ELR (cell line): ENCODE results near the gene ABI3BP.
"Not testable (repeated sequence)": the region's sequence is repeated elsewhere in the genome, so short reads cannot be mapped to it uniquely, and the experiment has no call there.

Experiments used
- DNase-seq: peaks from one replicate; pipeline ENCODE4 v3.0.0-alpha.2; 2015; ENCODE audit warnings: low read depth

Gene ABI3BP, protein sequence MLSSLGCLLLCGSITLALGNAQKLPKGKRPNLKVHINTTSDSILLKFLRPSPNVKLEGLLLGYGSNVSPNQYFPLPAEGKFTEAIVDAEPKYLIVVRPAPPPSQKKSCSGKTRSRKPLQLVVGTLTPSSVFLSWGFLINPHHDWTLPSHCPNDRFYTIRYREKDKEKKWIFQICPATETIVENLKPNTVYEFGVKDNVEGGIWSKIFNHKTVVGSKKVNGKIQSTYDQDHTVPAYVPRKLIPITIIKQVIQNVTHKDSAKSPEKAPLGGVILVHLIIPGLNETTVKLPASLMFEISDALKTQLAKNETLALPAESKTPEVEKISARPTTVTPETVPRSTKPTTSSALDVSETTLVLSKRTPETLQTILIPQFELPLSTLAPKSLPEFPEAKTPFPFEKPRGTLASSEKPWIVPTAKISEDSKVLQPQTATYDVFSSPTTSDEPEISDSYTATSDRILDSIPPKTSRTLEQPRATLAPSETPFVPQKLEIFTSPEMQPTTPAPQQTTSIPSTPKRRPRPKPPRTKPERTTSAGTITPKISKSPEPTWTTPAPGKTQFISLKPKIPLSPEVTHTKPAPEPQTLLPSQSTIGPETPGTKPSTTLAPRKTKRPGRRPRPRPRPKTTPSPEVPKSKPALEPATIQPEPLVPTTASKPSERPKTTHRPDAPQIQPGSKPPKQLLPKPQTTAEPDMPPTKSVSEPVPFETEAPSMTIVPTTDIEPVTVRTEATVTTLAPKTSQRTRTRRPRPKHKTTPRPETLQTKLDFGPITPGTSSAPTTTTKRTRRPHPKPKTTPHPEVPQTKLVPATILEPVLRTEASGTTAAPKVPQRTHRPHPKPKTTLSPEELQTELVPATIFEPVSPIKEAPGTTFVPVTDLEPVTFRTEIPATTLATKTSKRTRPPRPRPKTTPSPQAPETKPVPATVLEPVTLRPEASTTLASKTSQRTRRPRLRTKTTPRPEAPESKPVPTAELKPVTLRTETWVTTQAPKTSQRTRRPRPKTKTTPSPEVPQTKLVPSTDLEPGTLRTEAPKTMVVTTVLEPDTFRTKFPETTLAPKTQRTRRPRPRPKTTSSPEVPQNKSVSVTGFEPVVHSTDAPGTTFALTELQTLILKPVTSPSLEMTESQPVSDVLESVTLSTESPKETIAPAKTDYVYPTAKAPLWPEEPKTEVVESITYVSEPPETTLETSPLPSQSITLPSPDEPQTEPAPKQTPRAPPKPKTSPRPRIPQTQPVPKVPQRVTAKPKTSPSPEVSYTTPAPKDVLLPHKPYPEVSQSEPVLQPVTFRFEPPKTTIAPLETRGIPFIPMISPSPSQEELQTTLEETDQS (N-terminal part only)

DNA sequence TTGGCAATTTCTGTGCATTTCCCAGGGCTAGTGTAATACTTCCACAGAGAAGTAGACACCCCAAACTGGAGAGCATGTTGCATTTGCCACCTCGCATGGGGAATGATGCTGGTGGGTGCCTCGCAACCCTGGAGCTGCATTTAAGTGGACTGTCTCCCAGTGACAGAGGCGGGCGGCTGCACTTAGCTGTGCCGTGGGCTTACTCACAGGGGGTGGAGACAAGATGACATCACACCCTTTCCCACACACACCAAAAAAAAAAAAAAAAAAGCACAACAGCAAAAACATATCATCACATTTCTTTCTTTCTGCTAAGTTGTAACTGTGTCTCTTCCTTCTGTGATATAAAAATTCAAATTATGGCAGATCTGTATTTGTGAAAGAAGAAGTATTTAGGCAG lies at the start of gene ABI3BP:
TSS of gene ABI3BP (minus strand) at position 113 of the 400 bp plus-strand sequence. CDS start at position 76, 37 bp downstream.
- peak; percentile 91 for DNase-seq

DNA sequence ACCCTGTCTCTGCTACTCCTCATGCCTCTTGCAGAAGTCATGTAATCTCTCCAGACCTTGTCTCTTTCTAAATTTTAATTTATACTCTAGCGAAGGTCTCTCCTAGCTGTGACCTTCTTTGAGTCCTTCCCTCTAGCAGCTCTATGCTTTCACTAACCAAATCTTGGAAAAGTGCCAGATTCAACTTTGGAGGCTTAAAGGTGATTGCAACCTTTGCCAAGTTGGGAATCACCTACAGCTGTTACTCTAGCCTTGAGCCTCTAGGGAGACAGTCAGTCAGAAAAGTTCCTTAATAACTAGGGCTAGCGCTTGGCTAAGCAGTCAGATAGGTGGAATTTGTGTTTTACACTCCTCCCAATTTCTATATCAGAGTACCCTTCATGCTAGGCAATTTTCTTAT lies 46.1 kb upstream of the ABI3BP start:
- no peak for DNase-seq

DNA sequence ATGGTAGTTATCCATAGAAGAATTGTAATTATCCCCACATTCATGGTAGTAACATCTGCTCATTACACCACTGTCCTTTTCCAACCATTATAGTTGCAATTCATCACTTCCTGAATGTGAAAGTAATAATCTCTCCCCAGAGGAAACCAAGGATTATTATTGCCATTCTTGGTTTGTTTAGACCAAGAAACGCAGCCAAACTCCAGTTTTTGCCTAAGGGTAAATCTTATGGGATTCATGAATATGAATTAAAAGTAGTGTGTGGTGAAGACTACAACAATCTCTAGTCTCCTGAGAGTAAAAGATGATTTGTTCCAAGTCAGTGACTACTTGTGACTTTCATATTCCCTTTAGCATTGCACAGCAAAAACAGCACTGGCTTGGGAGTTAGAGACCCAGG lies 45.7 kb upstream of the ABI3BP start:
- DNase-seq = peak; percentile 43

DNA sequence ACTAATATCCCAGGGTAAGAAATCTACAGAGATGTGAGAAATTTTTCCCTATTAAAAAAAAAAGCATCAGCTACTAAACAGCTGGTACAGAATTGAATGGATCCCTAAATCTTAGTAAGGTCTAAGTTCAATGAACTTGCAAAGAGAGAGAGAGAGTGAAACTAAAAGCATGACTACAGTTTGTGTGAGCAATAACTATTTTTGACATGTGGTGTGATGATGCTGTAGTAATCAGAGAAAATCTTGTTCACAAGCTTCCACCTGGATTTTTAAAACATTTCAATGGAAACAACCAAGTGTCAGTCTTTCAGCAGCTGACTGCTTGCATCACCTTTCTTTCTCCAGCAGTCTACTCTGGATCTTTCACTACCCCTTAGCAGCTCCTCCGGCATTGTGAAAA lies 45.2 kb upstream of the ABI3BP start:
- peak; percentile 46 for DNase-seq

DNA sequence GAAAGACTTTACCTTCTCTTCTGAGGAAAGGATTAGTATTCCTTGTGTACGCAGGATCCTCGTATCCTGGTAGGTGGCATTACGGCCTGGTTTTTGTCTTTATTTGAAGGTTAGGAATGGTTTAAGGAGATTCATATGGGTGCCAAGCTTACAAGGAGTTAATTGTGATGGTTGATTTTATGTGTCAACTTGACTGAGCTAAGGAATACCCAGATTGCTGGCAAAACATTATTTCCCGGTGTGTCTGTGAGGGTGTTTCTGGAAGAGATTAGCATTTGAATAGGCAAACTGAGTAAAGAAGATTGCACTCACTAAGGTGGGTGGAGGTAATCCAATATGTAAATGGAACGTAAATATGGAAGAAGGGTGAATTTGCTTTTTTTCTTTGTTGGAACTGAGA lies 44.4 kb upstream of the ABI3BP start:
- DNase-seq = no peak

DNA sequence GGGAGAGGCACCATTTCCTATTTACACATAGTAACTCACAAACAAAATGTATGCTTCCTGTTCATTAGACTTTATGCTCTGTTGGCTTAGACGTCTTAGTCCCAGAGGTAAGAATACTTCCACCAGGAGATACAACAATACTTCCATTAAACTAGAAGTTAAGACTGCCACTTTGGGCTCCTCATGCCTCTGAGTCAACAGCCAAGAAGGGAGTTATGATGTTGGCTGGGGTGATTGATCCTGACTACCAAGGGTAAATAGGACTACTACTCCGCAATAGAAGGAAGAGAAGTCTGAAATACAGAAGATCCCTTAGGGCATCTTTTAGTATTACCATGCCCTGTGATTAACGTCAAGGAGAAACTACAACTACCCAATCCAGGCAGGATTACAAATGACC lies 43.5 kb upstream of the ABI3BP start:
- peak; percentile 65 for DNase-seq

DNA sequence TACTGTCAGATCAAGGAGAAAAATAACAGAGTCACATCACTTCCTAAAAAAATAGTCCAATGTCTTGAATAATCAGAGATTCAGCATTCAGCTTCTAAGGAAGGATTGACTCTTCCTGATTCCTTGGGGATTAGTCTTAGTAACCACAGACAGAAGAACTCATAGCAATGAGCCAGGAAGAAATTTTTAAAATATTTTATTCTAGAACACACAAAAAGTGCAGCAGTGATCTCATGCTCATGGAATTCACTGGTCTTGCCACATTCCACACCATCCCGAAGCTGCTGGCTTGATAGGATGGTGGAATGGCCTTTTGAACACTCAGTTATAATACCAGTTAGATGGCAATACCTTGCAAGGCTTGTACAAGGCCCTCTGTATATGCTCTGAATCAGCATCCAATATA lies 43.0 kb upstream of the ABI3BP start:
- peak; percentile 98 for DNase-seq

DNA sequence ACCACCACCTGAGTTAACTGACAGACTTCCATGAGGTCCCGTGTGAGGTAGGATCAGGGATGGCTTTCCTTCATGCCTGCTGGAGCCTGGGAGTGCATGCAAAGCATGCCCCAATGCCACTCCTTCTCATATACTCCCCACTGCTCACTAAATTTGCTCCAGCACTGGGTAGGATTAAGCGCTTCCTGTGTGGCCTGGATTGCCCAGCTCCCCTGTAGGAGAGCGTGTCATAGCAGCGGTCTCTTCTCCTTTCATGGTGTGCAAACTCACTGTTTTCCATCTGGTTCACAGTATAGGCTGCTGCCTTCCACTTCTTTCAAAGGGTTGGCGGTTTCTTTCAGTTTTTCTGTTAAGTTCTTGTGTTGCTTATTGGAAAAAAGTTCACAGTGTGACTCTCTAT lies 34.1 kb upstream of the ABI3BP start:
- no peak for DNase-seq

DNA sequence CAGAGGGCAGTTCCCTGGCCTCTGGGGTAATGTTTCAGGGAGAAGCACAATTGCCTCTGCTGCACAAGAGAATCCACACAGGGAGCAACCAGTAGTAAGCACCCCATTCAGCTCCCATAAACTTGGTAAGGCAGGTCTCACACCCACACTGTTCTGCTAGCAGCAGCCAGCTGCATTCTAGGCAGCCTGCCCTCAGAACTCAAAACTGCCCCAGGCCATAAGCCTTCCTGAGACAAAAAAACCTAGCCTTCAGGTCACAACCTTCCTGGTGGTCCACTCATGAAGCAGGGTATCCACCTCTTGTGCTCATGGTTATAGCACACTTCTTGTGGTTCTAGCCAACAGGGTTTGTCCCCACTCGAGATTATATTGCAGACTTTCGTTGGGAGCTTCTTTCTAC lies 33.7 kb upstream of the ABI3BP start:
- no peak for DNase-seq

DNA sequence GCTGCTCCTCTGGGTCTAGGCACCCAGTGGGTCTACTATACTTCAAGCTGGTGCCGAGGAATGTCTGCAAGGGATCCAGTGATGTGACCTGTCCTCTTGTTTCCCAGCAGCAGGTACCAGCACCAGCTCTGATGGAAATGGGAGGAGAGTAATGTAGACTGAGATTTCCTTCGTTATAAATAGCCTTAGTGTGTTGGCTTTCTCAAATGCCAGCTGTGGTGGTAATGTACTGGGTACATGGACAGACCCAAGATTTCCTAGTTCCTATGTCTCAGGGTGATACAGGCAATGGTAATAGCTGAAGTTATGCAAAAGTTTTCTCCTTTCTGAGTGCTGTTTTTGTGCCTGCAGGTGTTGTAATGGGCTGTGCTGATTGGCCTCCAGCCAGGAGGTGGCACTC lies 33.0 kb upstream of the ABI3BP start:
- no peak for DNase-seq

DNA sequence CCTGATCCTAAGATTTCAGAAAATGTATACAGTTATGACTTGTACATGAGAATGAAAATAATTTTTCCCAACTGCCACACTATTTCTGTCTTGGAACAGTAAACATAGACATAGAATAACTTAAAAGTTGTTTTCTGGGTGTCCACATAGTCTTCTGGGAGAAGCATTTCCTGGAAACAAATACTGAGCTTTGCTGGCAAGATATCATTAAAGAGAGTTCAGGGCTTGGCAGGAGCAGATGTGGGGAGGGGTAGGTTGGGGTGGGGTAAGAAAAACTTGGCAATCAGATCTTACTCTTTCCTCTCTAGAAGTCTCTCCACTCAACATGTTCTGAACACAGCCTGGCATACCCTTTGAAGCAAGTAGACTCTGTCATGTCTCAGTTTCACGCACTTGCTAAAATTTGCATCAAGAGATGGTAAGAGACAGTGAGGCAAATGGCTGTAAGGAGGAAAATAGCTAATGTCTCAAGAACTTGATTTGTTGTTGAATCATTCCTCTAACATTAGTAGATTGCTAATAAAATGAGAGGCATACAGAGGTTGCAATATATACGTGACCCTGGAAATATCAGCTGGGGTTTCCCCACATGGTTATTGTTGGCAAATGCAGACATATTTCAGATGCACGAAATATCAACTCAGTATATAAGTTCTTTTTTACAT lies 27.3 kb upstream of the ABI3BP start:
- DNase-seq = peak; percentile 34

DNA sequence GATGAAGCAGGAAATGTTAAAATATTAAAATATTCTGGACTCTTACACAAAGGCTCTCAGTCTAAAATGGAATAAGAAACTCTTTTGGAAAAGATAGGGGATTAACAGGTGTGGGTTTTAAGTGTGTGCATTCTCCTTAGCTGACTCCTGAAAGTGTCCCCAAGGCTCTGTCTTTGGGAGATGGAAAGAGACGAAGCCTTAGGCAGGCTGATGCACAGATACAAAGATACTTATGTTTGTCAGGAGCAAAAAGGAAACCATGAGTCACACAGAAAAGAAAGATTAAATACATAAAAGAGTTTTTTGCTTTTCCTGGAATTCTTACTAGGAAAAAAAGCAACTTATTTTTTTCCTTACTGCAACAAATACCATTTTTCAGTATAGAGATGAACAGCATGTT lies 23.8 kb upstream of the ABI3BP start:
- peak; percentile 44 for DNase-seq

DNA sequence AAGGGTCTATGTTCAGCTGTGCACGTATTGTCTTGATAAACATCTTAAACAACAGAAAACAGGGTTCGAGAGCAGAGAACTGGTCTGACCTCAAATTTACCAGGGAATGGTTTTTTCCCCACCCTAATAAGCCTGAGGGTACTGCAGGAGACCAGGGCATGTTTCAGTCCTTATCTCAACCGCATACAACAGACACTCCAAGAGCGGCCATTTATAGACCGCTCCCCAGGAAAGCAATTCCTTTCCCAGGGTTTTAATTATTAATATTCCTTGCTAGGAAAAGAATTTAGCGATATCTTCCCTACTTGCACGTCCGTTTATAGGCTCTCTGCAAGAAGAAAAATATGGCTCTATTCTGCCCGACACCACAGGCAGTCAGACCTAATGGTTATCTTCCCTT lies 19.1 kb upstream of the ABI3BP start:
- not testable (repeated sequence) for DNase-seq

DNA sequence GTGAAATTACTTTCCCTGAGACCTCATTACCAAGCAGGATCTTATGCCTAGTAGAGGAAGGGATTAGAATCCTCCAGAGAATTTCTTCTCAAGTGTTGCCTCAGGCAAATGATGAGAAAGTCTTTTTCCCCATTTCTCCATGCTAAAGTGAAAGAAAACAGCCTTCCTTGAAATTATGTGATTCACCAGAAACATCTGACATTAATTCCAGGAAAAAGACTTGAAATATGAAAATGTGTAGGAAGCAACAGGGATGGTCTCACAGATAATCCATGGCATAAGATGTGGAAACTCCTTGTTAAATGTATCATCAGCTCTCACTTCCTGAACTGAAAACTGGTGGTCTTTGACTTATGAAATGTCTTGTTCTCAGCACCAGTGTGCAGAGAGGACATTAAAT lies 17.9 kb upstream of the ABI3BP start:
- no peak for DNase-seq

DNA sequence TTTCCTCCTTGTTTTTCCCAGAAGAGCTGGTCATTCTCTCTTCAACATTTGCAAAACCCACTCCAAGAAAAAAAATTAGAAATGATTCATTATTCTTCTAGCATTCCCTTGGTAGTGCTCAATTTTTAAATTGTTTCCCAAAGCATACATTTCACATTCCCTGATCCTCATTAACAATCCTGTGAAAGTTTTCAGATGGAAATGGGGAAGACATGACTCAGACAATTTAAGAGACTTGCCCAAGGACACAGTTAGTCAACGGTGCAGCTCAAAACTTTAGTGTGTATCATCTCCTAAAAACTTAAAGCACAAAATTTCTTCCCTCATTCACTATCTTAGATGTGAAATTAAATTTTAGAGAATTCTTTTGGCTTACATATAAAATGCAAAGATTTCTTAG lies 17.1 kb upstream of the ABI3BP start:
- DNase-seq = peak; percentile 62

DNA sequence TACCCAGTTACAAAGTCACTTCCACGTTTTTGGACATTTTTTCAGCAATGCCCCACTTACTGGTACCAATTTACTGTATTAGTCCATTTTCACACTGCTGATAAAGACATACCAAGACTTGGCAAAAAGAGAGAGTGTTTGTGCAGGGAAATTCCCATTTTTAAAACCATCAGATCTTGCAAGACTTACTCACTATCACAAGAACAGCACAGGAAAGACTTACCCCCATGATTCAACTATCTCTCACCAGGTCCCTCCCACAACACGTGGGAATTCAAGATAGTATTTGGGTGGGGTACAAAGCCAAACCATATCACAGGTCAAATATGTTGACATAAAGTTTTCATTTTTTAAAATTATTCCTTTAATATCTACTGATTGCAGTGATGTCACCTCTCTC lies 16.2 kb upstream of the ABI3BP start:
- DNase-seq = peak; percentile 50

DNA sequence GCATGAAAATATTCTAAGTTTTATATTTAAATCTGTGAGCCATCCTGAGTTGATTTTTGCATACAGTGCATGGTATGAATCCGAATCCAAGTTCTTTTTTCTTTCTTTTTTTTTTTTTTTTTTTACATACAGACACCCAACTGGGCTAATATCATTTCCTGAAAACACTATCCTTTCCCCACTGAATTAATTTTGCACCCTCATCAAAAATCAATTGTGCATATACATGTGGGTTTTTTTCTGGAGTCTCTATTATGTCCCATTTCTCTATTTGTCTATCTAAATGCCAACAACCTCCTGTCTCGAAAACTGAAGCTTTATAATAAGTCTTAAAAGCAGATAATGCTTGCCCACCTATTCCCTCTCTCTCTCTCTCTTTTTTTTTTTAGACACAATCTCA lies 5.9 kb upstream of the ABI3BP start:
- no peak for DNase-seq

DNA sequence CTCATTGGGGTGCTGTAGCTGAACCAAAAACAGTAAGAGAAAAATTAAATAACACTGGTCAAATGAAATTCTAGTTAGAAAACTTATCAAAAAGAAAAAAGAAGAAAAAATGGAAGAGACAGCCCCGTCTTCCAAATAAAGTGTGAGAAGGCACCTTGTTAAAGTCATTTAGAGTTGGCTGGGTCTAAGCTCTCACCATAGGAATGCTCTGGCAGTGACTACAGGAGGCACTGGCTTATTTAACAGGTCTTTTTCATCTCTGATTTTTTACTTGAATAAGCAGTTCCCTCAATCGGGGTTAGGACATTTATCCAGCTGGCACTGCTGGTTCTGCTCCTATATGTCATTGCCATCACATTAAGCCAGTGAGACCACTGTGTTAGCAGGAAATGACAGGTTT lies 1.6 kb upstream of the ABI3BP start:
- no peak for DNase-seq

DNA sequence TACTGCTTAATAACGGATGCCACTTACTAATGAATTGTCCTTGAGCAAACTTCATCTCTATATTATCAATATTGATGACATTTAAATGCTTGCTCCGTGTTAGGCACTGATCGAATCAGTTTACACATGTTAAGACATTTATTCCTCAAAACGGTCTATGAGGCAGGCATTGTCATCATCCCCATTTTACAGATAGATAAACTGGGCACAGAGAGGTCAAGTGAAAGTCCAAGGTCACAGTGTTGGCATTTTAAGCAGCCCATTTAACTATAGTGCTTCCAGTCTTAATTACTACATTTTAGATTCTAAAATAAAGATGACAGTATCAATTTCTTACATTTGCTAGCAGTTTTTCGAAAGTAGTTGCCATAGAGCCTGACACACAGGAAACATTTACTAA lies 966 bp upstream of the ABI3BP start:
- no peak for DNase-seq

DNA sequence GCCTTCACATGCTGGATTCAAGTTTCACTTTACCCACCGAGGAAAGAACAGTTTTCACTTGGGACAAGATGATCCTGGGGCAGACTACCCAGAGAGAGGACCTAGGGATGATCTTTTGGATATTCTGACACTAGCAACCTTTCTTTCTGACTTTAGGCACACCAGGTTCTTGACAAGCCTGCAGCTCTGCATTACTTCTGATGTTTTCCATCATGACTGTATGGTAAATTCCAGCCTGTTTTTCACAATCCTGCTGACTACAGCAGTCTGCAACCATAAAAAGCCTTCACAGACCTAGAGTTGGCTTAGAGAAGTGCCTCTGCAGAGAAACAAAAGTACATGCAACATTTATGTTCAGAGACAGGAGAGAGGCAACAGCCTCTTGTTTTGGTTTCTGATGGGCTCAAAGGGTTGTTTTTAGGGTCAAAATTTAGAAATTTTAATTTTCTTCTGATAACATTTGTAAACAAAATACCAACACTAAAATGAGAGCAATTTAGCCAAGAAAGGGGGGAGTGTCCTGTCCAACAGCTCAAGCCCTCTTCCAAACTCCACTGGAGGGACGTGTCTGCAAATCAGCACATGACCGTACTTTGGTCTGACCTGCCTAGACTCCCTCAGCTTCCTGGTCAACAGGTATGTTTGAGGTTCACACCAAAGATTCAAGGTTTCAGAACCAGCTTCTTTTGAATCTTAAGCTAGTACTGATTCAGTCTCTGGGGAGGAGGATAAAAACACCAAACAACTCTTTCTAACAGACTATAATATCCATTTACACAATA lies 799 bp downstream of the ABI3BP start:
- peak; percentile 72 for DNase-seq

DNA sequence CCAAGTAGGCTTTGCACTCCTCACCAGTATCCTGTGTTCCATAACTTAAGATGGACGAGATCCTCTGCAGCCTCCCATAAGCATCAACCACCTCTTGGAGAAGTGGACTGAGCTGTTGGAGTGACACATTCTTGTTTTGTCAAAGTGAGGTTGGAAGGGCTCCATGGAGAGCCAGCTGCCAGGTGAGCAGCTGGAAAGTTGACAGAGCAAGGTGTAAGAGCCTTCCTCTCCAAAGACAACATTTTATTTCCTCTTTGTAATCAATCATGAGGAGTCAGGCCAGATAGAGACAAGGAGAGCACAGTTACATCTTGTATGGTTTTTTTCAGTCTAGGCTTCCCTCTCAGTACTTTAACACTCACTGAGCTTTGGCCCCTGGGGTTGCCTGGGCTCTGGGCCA lies 5.1 kb downstream of the ABI3BP start:
- DNase-seq = no peak
